H1 (cell line): ENCODE results near the gene SYNE4. TPM values are rescaled to one million over a fixed set of nuclear protein-coding genes. Genes with fewer than 3 reads are reported as not detected.

Source experiments
- CHD1 ChIP-seq: IDR thresholded peaks from 2 replicates; pipeline ENCODE4 v1.6.1; 2012; ENCODE audit warnings: low read depth, low read length, improper control_type of control experiment
- CHD2 ChIP-seq: IDR thresholded peaks from 2 replicates; pipeline ENCODE4 v1.6.1; 2012; ENCODE audit warnings: low read length, improper control_type of control experiment
- CHD7 ChIP-seq: fragments of 300-600 bp; sonication (generic); IDR thresholded peaks from 2 replicates; pipeline ENCODE4 v1.7.1; 2012; ENCODE audit warnings: low read length, moderate library complexity, mild to moderate bottlenecking, inconsistent platforms; ENCODE audit not compliant: insufficient replicate concordance
- GABPA ChIP-seq: IDR thresholded peaks from 2 replicates; pipeline ENCODE4 v1.6.1; 2011; ENCODE audit warnings: mild to moderate bottlenecking, low read length, moderate library complexity, borderline replicate concordance; ENCODE audit not compliant: insufficient read depth
- JUN ChIP-seq: IDR thresholded peaks from 2 replicates; pipeline ENCODE4 v1.6.1; 2011; ENCODE audit warnings: low read depth, mild to moderate bottlenecking, improper control_type of control experiment, low read length
- MAFK ChIP-seq: IDR thresholded peaks from 2 replicates; pipeline ENCODE4 v1.6.1; 2012; ENCODE audit warnings: low read depth, mild to moderate bottlenecking, improper control_type of control experiment, low read length
- SAP30 ChIP-seq: fragments of 300-600 bp; sonication (generic); IDR thresholded peaks from 2 replicates; pipeline ENCODE4 v1.7.1; 2012; ENCODE audit warnings: low read length, moderate library complexity, mild to moderate bottlenecking, inconsistent platforms; ENCODE audit not compliant: insufficient read depth, insufficient replicate concordance
- polyA plus RNA-seq, 7 experiments: library from polyadenylated mRNA; depleted of rRNA in 3 of 7; stranded (reverse) in 5 of 7; unstranded in 2 of 7; fragments of >200 nt in 5 of 7; fragments of 200-250 nt in 2 of 7; gene quantifications; 1 replicate in 5 of 7; 2 replicates in 1 of 7; 4 replicates in 1 of 7; pipeline versions ENCODE4 v1.2.1 to v1.2.3, GENCODE V29; 2011 to 2013; ENCODE audit warnings: missing spikeins in 2 of 7, mixed read lengths in 2 of 7
- total RNA-seq: library from RNA; stranded (reverse); fragmentation: NEBNext Ultra II Directional; extraction: Animal tissue kit (Norgen Biotek cat#: 25700); gene quantifications from 2 replicates; pipeline ENCODE4 v1.2.1, GENCODE V29; 2021
- TF ChIP-seq, protein P1 (sequence below): IDR thresholded peaks from 2 replicates; pipeline ENCODE4 v1.6.1; 2012; ENCODE audit warnings: low read length, inconsistent platforms
- TF ChIP-seq, protein P2 (sequence below): IDR thresholded peaks from 2 replicates; pipeline ENCODE4 v1.6.1; 2011; ENCODE audit warnings: low read depth, mild to moderate bottlenecking, low read length; ENCODE audit not compliant: insufficient read depth

Gene SYNE4
- total and polyA plus RNA-seq, 2 of the 8 experiments (the other 6 are each of a cell fraction or from before 2014, with no cell fraction given): 20.8 to 22.6 TPM

DNA sequence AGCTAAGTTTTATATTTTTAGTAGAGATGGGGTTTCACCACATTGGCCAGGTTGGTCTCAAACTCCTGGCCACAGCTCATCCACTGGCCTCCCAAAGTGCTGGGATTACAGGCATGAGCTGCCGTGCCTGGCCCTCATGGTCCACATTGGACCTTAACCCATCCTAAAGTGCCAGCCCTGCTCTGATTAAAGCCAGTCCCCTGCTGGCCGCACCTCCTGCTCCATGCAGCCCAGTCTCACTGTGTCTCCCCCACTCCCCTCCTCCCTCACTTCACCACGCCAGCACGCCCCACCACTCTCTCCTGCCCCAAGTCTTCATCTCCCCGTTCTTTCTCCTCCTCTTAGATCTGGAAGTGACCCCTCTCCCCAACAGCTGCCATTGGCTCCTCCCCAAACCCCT lies 30.3 kb downstream of the SYNE4 start (continued):
- TF ChIP-seq CHD7: no peak
- TF ChIP-seq MAFK: no peak
- no peak for TF ChIP-seq CHD2
- TF ChIP-seq, protein P1, sequence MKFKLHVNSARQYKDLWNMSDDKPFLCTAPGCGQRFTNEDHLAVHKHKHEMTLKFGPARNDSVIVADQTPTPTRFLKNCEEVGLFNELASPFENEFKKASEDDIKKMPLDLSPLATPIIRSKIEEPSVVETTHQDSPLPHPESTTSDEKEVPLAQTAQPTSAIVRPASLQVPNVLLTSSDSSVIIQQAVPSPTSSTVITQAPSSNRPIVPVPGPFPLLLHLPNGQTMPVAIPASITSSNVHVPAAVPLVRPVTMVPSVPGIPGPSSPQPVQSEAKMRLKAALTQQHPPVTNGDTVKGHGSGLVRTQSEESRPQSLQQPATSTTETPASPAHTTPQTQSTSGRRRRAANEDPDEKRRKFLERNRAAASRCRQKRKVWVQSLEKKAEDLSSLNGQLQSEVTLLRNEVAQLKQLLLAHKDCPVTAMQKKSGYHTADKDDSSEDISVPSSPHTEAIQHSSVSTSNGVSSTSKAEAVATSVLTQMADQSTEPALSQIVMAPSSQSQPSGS: no peak
- no peak for TF ChIP-seq JUN
- TF ChIP-seq GABPA: no peak
- no peak for TF ChIP-seq SAP30
- TF ChIP-seq, protein P2, sequence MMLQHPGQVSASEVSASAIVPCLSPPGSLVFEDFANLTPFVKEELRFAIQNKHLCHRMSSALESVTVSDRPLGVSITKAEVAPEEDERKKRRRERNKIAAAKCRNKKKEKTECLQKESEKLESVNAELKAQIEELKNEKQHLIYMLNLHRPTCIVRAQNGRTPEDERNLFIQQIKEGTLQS: no peak
- TF ChIP-seq CHD1: no peak
